AG10803 (cell line): ENCODE results near the gene PLA1A.

ENCODE experiments used
- DNase-seq: peaks from one replicate; pipeline ENCODE4 v3.0.0; 2010; ENCODE audit warnings: low read depth
- H3K4me3 ChIP-seq: 2 replicates; pipeline ENCODE4 v1.5.1; 2011; ENCODE audit warnings: mild to moderate bottlenecking, low read length, control low read depth
- CTCF ChIP-seq: conservative IDR thresholded peaks from 2 replicates; pipeline ENCODE4 v1.5.1; 2011; ENCODE audit warnings: mild to moderate bottlenecking, low read length, control low read depth, inconsistent platforms

The PLA1A gene

GRCh38 chr3:119664370-119664769 lies 66.7 kb downstream of the PLA1A start:
- no peak overlapping the region for H3K4me3 ChIP-seq
- no peak for DNase-seq
- TF ChIP-seq CTCF = no peak

GRCh38 chr3:119664850-119665379 lies 67.2 kb downstream of the PLA1A start:
- DNase-seq = no peak
- no peak overlapping the region for H3K4me3 ChIP-seq

GRCh38 chr3:119665954-119666559 lies 68.4 kb downstream of the PLA1A start:
- no peak for DNase-seq
- no peak for TF ChIP-seq CTCF
- H3K4me3 ChIP-seq = no peak overlapping the region

More at GRCh38 chr3:119664850-119665379, 67.2 kb downstream of the PLA1A start:
- no peak for TF ChIP-seq CTCF

GRCh38 chr3:119669906-119670570 lies 72.4 kb downstream of the PLA1A start:
- no peak for DNase-seq
- no peak for TF ChIP-seq CTCF
- H3K4me3 ChIP-seq = no peak overlapping the region

GRCh38 chr3:119672776-119673175 lies 75.1 kb downstream of the PLA1A start:
- H3K4me3 ChIP-seq = no peak overlapping the region
- no peak for TF ChIP-seq CTCF
- DNase-seq = no peak

- H3K4me3 ChIP-seq = no peak overlapping the region
- no peak for DNase-seq
- TF ChIP-seq CTCF = no peak
These were observed 76.2 kb downstream of the PLA1A start for GRCh38 chr3:119673875-119674274.
